Uterus (tissue), 2 donors: ENCODE data around the gene NECAB2.

Experiments used
- CTCF ChIP-seq, 4 experiments: fragments of 200-600 bp in 2 of 4; fragments of 450-650 bp in 2 of 4; sonication (generic) in 2 of 4; IDR thresholded peaks; one replicate each; pipeline ENCODE4 v1.5.1; 2016 to 2019; ENCODE audit warnings: antibody characterized with exemption in 4 of 4, mild to moderate bottlenecking in 2 of 4, moderate library complexity in 1 of 4
- POLR2A ChIP-seq, 2 donors: fragments of 450-650 bp; IDR thresholded peaks; one replicate each; pipeline ENCODE4 v1.6.1; 2016; ENCODE audit warnings: antibody characterized with exemption in 2 of 2, mild to moderate bottlenecking in 1 of 2, moderate library complexity in 1 of 2

- TF ChIP-seq CTCF (IDR thresholded peaks at IDR 0.05) (no peak), POLR2A (IDR thresholded peaks at IDR 0.05) (no peak)
Observed at GRCh38 chr16:84022644-84023043, 54.6 kb downstream of the NECAB2 start.
